ENCODE results near the gene UBXN6.

UBXN6 gene

GRCh38 chr19:4431296-4431695, 26.3 kb downstream of the UBXN6 start:
- Histone ChIP-seq H3K36me3 (peaks cover 25% of the 10 kb centered on the region), H3K4me3 (ENCODE audit: low read depth in 1 of 2, low read length in 1 of 2) (peak overlapping the region in 1 of 2 experiments; percentile 31), H3K27ac (peak overlapping the region; percentile 79)

GRCh38 chr19:4430760-4431159, 26.8 kb downstream of the UBXN6 start:
- Histone ChIP-seq H3K9me3 (no peaks in the 10 kb centered on the region), H3K27me3 (no peaks in the 10 kb centered on the region), H3K36me3 (peaks cover 24% of the 10 kb centered on the region), H3K4me1 (ENCODE audit: control insufficient read depth in 1 of 2, insufficient read depth in 1 of 2, low read depth in 1 of 2, low read length in 1 of 2) (peaks cover 20 to 21% of the 10 kb centered on the region in 2 experiments), H3K4me3 (ENCODE audit: low read depth in 1 of 2, low read length in 1 of 2) (no peak overlapping the region), H3K27ac (peak overlapping the region; percentile 79)
- no peak for TF ChIP-seq CTCF (IDR thresholded peaks at IDR 0.05)

More at GRCh38 chr19:4431296-4431695, 26.3 kb downstream of the UBXN6 start:
- H3K27me3 ChIP-seq: no peaks in the 10 kb centered on the region
- H3K9me3 ChIP-seq: no peaks in the 10 kb centered on the region
- peaks cover 20 to 21% of the 10 kb centered on the region in 2 experiments for H3K4me1 ChIP-seq (ENCODE audit: control insufficient read depth in 1 of 2, insufficient read depth in 1 of 2, low read depth in 1 of 2, low read length in 1 of 2)
- no peak for TF ChIP-seq CTCF (IDR thresholded peaks at IDR 0.05)

- Histone ChIP-seq H3K27ac (no peak overlapping the region), H3K4me1 (ENCODE audit: control insufficient read depth in 1 of 2, insufficient read depth in 1 of 2, low read depth in 1 of 2, low read length in 1 of 2) (peaks cover 20 to 21% of the 10 kb centered on the region in 2 experiments), H3K4me3 (ENCODE audit: low read depth in 1 of 2, low read length in 1 of 2) (no peak overlapping the region), H3K9me3 (no peaks in the 10 kb centered on the region), H3K27me3 (no peaks in the 10 kb centered on the region), H3K36me3 (peaks cover 23% of the 10 kb centered on the region)
- TF ChIP-seq CTCF (IDR thresholded peaks at IDR 0.05): no peak
Measured at GRCh38 chr19:4429771-4430171, 27.8 kb downstream of the UBXN6 start.

- no peak overlapping the region for H3K4me3 ChIP-seq (ENCODE audit: low read depth in 1 of 2, low read length in 1 of 2)
- no peak overlapping the region for H3K27ac ChIP-seq
- peaks cover 26% of the 10 kb centered on the region for H3K36me3 ChIP-seq
- TF ChIP-seq CTCF (IDR thresholded peaks at IDR 0.05): no peak
- H3K4me1 ChIP-seq (ENCODE audit: control insufficient read depth in 1 of 2, insufficient read depth in 1 of 2, low read depth in 1 of 2, low read length in 1 of 2): peaks cover 20 to 21% of the 10 kb centered on the region in 2 experiments
- H3K9me3 ChIP-seq: no peaks in the 10 kb centered on the region
- no peaks in the 10 kb centered on the region for H3K27me3 ChIP-seq
Measured at GRCh38 chr19:4429256-4429655, 28.3 kb downstream of the UBXN6 start.

GRCh38 chr19:4428326-4428975, 29.1 kb downstream of the UBXN6 start:
- TF ChIP-seq CTCF (IDR thresholded peaks at IDR 0.05): no peak
- no peak overlapping the region for H3K27ac ChIP-seq
- H3K36me3 ChIP-seq: peaks cover 29% of the 10 kb centered on the region
- no peaks in the 10 kb centered on the region for H3K9me3 ChIP-seq
- no peak overlapping the region for H3K4me3 ChIP-seq (ENCODE audit: low read depth in 1 of 2, low read length in 1 of 2)
- peaks cover 20 to 21% of the 10 kb centered on the region in 2 experiments for H3K4me1 ChIP-seq (ENCODE audit: control insufficient read depth in 1 of 2, insufficient read depth in 1 of 2, low read depth in 1 of 2, low read length in 1 of 2)
- no peaks in the 10 kb centered on the region for H3K27me3 ChIP-seq

Data from neutrophil (primary cell).